CD4-positive, alpha-beta T cell treated with Interleukin-17A for 1 hour (primary cell): ENCODE measurements around the gene KANK4.

Experiments used
- DNase-seq: peaks from one replicate; pipeline ENCODE4 v3.0.0-alpha.2; 2020

KANK4 gene

DNA sequence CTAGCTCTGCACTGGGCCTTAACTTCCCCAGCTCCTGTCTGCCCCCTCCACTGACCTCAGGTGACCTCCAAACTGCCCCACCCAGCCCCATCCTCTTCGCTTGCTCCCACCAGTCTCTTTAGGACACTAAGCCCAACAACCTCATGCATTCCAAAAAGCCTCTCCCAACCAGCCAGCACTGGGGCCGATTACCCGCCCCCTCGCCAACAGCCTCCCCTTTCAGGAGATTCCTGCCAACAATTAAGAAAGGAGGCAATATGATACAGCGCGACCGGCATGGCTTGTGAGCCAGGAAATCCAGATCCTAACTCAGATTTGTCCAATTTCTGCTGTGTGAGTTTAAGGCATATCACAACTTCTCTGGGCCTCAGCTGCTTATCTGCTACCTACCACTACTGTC is 14.7 kb downstream of the KANK4 start:
- DNase-seq: no peak

DNA sequence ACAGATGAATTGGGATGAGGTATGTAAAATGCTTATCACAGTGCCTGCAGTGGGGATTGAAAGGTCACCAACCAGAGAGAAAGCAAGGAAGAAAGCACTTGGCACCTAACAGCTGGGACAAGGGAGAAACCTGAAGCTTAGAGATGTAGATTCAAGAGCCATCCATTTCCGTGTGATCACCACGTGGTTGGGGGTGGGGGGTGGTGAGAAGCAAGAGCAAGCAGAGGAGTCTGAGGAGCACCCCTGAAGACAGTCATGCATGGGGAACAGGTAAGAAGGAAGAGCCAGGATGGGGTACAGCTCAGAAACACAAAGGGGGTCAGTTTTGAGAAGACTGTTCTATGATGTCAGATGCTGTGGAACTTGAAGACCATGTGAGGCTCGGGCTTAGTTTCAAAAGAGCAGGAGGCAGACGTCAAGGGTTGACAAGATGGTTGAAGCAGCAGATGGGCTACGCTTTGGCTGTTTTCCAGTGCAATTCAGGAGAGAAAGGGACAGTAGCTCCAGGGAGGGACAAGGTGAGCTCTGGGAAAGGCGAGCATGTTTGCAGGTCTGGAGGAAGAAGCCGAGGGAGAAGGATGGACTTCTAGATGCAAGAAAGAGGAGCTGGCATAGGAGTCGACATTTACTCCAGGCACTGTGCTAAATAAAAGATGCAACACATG is 17.4 kb downstream of the KANK4 start:
- DNase-seq: no peak

DNA sequence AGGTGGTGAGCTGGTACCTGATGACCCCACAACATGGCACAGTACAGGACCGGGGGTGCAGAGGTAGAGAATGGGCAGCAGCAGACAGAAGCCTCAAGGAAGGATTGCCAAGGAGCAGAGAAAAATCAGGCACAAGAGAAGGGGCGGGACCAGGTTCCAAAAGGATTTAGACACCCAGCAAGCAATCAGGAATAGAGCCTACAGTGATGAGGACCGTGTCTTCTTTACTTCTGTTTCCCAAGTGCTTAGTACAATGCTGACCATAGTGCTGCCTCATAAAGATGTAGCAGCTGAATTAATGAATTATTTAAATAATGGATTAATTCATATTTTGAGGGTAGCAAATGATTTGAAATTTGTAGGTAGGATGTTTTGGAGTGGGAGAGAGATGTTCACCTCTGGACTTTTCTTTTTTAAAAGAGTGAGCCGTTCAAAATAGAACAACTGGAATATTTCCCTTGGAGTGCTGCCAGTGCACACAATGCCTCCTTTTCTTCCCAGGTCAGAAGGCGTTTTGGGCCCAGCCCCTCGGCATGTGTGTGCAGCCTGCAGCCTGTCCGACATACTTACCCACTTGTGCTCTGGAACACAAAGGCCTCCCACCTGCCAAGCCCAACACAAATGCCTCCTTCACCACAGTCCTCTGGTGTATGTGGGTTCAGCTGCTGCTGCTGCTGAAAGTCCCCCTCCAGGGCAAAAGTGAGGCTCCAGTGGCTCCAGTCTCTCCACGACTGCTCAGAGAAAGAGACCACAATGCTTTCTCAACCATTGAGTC is 19.6 kb downstream of the KANK4 start:
- DNase-seq: no peak

DNA sequence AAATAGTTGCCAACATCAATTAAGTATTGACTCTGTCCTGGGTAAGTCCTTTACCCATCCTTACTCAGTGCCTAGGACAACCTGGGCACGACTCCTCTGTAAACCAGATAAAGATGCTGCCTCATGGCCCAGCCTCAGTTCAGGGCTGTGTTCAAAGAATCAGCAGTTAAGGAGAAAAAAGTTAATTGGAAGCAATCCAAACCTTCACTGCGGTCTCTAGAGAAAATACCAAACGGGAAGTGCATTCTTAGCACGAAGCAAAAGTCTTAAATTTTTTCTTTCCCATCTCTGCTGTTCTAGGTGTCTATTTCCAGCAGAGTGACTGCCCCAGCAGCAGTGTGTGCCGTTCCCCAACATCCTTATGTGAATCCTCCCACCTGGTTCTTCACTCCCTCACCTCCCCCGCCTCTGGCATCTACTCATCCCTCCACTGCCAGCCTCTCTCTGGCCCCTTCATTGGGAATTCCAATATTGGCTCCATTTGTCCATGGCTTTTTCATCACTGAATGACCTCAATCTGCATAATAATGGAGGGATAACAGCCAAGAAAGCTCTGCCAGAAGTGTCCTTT is 23.2 kb downstream of the KANK4 start:
- no peak for DNase-seq

DNA sequence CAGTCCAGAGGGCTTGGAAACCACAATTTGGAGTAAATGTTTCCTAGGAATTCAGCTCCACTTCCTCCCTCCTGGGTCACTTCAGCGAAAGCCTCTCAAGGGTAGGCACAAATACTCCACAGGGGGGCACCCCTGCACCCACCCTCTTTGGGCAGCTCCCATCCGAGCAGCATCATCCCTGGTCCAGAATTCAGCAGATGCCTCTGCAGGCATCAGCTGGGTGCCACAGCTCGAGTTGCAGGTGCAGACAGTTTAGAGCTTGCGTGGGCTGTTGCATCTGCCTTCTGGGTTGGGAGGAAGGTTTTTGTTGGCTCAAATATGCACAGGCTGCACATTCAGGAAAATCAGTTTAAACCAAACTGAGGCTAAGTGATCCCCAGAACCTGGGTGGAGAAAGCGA is 25.0 kb downstream of the KANK4 start:
- no peak for DNase-seq

DNA sequence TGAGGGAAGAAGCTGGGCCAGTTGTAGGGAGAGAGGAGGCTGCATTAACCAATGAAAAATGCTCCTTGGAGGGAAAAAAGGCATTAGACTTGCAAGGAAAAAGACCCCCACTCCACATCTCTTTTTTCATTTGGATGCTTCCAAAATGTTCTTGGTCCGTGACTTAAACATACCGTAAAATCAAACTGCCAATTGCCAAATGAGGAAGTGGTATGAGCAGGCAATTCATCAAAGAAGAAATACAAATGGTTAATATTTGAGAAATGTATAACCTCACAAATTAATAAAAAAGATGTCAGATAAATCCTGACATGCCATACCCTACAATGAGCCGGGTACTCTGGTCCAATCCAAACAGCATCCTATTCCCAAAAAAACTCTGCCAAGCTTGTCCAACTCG is 30.6 kb downstream of the KANK4 start:
- no peak for DNase-seq

DNA sequence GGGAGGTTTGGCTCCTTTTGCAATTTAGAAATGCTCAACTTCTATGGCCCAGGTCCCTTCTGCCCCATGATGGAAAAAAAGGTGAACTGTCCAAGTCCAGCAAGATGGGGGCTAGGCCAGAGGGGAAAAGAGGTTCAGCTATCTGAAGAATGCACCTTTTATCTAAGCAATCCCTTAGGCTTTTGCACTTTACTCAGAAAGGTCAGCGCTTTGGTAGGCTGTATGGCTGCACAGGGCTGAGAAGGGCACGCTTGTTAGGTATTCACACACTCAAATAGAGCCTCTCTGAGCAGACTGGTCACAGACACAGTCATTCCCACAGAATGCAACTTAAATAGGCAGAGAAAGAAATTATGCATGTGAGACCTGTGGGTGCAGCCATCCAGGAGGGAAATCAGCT is 31.0 kb downstream of the KANK4 start:
- no peak for DNase-seq

DNA sequence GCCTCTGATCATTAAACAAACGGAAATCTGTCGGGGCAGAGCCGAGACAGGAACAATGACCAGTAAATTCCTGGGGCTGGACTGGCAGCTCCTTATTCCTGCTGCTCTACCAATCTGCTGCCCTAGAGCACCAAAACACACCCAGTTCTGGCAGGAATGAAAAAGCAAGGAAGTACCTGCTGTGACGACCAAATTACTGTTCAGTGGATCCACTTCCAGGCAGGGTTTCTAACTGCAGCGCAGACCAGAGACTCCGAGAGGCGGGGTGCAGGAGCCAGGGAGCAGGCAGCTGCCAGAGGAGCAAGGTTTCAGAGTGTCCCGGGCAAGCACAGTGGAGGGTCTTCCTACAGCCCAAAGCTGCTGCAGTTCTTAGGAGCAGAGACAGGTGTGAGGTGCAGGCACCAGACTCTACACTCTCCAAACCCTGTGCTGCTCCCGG is 32.4 kb downstream of the KANK4 start:
- no peak for DNase-seq

DNA sequence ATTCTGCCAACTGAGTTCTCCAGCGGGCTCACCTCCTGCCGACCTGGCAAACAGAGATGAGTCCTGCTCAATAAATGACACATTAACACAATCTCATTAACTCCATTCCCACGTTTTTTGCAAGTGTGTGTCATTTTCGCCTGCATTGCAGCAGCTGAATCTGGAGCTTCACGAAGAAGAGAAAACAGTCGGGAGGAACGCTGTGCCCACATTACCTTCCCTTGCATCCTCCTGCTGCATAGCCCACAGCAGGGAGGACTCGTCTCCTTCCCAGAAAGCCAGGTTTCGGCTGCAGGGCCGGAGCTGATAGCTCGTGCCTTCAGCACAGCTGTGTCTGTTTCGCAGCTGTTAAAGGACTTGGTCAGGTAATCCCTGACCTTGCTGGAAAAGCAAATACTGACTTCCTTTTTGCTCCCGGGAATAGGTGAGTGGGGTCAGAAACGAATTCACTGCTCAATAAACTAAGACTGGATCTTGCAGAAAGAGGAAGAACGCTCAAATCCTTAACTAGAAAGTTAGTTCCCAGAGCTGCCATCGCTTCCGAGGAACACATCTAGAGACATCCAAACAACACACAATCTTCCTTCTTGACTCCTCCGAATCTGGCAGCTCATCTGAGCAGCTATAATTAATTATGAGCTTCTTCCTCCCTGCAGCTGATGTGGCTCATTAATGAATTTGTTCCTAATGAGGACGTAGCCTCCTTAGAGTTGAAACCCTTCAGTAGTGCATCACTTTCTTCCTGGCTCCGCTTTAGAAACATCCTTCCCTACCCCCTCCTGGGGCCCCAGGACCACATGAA is 33.0 kb downstream of the KANK4 start:
- no peak for DNase-seq

DNA sequence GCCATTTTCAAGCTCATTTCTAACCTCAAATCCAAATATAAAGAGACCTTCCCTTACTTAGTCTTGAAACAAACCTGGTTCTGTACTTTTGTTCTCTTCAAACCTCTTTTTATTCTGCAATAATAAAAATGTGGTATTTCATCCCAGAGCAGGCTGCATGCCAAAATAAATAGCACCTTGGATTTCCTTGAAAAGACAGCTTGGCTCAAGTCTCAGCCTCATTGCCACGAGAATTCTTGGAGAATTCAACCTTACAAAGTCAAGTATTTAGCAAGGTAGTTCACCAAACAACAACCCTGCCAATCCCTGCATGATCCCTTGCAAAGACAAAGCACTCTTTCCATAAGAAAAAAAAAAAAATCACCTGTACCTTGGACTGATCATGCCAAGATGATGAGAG is 33.8 kb downstream of the KANK4 start:
- DNase-seq: no peak

DNA sequence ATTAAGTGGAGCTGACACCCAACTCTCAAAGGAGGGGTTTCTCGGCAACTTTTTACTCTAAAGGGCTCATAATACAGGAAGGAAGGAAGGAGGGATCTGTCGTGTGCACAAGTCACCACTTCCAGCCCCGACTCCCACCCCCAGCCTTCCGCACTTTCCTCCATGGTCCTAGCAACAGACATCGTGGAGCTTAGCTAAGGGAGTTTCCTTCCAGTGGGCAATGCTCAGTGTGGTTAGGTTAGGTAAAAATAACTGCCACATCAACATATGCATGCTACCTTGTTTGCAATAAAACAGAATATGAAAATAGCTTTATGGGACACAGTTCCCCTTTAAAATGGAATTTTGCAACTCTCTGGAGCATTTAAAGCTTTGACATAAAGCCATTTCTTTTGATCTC is 35.2 kb downstream of the KANK4 start:
- DNase-seq: no peak

DNA sequence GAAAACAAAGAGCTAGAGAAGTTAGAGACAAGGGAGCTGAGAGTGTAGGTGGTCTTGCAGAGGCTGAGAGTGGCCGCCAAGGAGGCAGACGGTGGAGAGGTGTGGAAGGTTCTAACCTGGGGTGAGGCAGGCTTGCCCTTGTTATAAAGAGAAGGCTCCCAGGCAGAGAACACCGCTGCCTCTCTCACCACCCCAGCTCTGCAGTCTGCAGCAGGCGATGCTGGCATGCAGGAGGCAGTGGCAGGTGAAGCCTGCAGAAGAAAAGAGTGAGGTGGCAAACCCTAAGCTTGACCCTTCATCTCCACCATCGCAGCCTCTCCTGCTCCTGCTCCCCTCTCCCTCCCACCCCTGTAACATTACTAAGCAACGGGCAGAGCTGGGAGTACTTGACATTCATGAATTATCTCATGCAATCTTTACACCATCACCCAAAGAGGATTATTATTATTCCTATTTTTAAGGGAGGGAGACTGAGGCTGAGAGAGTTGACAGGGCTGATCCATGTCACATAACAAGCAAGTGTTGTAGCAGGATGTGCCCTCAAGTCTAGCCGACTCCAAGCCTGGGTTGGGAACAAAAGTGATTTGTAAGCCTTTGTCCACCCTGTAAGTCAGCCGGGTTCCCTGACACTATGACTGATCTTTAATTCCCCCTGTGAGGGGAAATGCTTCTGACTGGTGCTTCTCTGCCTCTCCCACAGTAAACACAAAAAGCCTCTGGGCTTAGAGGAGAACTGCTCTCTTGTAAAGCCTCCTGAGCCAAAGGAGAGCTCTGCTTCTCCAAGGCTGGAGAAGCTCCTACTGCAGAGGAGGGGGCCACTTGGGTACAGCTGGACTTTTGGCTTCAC is 36.1 kb downstream of the KANK4 start:
- DNase-seq: no peak

DNA sequence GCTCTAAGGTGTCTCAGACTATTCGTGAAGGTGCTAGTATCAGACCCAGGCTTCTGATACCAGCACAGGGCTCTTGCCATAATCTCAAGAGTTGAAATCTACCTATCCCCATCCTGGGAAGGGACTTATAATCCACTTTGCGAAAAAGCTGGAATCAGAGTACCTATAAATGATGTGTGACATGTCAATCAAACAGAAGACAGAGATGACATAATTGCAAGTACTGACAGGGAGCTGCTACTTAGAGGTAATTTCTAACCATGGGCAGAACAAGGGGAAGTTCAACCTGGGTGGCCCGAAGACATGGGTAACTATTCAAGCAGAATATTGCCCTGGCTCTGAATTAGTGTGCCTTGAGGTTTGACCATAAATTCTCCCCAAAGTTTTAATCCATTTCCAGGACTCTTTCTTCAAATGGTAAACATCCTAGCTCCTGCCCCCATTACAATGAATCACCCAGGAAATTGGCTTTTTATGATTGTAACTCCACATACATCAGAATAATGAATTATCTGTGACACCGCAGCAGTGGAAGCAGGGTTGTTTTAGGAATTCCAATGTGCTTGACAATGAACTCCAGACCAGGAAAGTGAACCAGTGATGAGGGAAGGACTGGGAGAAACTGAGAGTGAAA is 37.2 kb downstream of the KANK4 start:
- no peak for DNase-seq

DNA sequence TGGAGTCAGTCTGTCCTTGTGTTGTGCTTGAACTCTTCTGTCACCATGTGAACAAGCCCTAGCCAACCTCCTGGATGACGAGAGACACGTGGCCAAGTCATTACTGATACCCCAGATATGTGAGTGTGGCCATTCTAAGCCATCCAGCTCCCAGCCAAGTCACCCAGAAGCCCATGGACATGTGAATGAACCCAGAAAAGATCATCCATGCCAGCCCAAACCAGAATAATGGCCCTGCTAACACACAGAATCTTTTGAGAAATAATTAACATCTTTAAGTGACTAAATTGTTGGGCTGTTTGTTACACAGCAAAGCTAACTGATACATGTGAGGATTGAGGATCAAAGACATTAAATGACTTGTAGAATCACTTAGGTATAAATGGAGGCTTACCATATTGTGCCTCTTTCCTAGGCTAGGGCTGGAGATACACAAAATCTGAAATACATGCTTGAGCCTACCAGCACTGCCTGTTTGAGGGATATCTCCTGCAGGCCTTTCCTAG is 38.2 kb downstream of the KANK4 start:
- no peak for DNase-seq

DNA sequence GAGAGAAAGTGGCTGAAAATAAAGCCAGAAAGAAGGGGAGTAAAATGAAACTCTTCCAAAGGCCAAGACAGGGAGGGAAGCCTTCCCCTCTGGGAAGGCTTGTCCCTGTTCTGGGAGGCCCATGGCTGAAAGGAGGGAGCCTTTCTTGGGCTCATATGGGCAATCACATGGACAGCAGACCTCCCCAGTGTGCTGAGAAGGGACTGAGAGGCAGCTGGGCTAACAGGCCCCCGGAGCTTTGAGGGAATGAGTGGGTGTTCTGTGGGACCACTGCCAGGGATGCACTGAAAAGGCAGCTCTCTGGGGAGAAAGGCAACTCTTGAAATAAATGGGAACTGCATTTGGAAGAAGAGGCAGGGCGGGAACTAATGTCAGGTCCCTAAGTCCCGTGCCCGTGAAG is 39.1 kb downstream of the KANK4 start:
- DNase-seq: no peak

DNA sequence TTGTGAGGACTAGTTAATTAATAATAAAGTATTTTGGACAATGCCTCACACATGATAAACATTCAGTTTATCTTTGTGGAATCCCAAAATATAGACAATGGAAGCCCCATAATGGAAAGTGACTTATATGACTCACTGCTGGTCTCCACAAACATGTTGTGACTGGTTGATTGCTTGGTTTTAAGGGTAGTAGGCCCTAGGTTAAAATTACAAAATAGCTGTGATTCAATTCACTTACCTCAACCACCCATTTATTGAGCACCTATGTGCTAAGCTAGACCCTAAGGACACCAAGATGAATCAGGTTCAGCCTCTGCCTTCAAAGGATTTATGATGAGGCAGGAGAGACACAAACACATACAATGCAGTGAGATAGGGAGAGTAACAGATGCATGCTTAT is 42.4 kb downstream of the KANK4 start:
- no peak for DNase-seq

DNA sequence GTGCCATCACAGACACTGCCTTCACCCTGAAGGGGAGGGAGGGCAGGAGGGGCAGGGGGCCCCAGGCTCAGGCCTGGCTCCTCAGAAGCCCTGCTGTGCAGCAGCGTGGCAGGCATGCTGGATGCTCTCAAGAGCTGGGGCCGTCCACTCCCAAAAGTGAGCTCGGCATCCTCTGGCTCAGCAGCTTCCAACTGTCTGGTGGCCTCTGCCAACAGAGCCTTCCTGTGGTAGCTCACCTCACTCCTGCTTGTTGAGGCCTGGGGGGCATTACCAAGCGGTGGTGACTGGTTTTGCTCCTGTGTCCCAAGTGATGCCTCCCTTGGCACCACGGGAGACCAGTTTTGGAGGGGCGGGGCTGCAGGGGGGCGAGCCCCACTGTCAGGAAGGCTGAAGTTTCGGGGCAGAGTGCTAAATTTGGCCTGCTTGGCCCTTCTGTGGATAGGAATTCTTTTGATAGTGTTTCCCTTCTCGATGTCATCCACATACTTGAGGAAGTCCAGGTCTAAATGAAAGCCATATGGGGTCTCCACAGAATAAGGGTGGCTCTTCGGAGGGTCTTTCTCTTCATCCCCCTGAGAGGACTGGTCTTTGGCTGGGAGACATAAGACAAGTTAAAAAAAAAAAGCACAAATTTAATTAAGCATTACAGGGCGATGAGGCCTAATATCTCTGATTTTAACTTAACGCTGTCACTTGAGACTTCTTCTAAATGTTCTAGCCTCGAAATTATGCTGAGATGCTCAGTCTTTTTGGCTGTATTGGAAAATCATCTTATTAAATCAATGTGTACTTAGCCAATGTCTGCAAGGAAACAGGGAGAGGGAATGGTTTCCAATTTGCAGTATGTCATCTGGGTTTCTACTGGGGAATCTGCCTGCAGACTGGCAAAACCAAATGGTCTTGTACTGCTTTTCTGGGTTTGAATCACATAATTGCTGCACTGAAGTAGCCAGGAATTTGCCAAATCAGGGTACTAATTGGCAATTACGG is 44.4 kb downstream of the KANK4 start:
- no peak for DNase-seq

DNA sequence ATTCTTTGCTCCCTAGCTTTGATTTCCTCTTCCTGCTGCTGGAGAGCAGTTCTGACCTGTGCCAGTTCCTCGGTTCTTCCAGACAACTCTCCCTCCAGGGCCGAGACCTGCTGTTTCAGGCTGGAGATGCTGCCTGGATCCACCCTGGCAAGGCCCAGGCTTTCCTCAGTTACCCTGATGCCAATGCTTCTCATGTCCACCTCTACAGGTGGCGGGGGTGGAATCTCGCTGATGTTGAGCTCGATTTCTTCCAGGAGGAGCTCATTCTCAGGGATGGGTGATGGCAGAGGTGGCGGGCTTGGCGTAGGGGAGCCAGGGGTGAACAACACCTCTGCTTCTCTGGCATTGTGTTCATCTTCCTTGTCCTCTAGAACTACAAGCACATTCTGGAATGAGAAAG is 45.3 kb downstream of the KANK4 start:
- no peak for DNase-seq

DNA sequence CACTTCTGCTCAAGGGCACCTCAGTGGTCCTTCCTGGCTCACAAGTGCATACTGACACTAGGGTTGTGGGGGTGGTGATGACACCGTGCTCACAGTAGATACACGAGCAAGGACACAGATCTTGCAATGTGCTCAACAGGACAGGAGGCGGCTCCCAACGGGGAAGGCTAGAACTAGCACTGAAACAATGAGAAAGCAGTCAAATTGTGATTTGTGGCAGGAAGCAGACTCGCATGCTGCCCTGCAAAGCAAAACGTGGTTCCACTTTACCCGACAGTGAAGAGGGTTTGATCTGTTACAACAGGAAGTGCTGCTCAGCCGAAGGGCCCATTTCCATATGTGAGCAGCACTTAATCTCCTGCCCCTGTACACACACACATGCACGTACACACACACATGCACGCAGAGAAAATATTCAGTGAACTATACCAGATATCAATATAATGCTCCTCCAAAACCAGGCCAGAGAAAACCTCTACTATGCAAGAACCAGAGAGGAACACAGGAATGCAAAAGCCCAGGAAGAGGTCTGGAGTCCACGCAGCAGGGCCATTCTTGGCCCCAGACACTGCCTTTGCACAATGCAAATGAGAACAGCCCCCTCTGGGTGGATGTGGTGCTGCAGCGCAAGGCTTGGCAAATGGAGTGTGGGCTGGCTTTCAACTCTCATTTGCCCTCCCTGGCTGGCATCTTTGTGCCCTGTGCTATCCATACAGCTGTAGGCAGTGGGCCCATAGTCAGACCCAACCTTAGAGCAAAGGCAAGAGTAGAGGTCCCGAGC is 47.1 kb downstream of the KANK4 start:
- DNase-seq: peak; percentile 49

DNA sequence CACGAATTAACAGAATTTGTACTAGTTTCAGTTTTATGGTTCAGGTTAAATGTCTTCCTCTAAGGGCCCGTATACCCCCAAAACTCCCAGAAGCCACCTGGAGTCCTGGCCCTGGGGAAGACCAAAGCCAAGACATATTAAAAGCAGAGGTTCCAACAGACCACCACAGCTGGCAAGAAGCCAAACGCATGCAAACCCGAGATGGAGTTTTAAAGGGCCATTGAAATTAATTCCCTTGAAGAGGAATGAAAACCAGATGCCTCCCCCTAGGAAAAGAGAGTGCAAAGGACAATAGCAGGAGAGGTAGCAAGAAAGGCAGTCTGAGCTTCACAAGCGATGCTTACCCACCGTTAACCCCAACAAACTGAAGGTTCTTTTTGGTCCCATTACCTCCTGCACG is 48.1 kb downstream of the KANK4 start:
- no peak for DNase-seq
